Endothelial cell (in vitro differentiated cells): ENCODE data around the gene BEX3. TPM values are rescaled to one million over a fixed set of nuclear protein-coding genes. Genes with fewer than 3 reads are reported as not detected.
"Not testable (repeated sequence)": the region's sequence is repeated elsewhere in the genome, so short reads cannot be mapped to it uniquely, and the experiment has no call there.

Experiments used
- DNase-seq: peaks from one replicate; pipeline ENCODE4 v3.0.0; 2021; ENCODE audit warnings: low spot score
- H3K27ac Mint-ChIP-seq: one replicate; pipeline ENCODE4 v1.8.0; 2021; ENCODE audit warnings: mixed read lengths, inconsistent platforms; ENCODE audit not compliant: unreplicated experiment
- H3K27me3 Mint-ChIP-seq: one replicate; pipeline ENCODE4 v1.8.0; 2021; ENCODE audit warnings: mild to moderate bottlenecking, moderate library complexity, mixed read lengths, inconsistent platforms; ENCODE audit not compliant: unreplicated experiment
- H3K36me3 Mint-ChIP-seq: one replicate; pipeline ENCODE4 v1.8.0; 2021; ENCODE audit warnings: mild to moderate bottlenecking, low read depth, mixed read lengths, inconsistent platforms; ENCODE audit not compliant: unreplicated experiment
- H3K4me1 Mint-ChIP-seq: one replicate; pipeline ENCODE4 v1.8.0; 2021; ENCODE audit warnings: mild to moderate bottlenecking, mixed read lengths, inconsistent platforms; ENCODE audit not compliant: unreplicated experiment
- H3K4me3 Mint-ChIP-seq: one replicate; pipeline ENCODE4 v1.8.0; 2021; ENCODE audit warnings: mild to moderate bottlenecking, mixed read lengths, inconsistent platforms; ENCODE audit not compliant: unreplicated experiment
- H3K9me3 Mint-ChIP-seq: one replicate; pipeline ENCODE4 v1.8.0; 2021; ENCODE audit warnings: mixed read lengths, inconsistent platforms; ENCODE audit not compliant: unreplicated experiment
- total RNA-seq: library from RNA; stranded (reverse); fragmentation: NEBNext Ultra II Directional; extraction: Animal tissue kit (Norgen Biotek cat#: 25700); gene quantifications from one replicate; pipeline ENCODE4 v1.2.1, GENCODE V29; 2021; ENCODE audit not compliant: unreplicated experiment
- TF ChIP-seq, protein P1 (sequence below): fragments of 200-600 bp; sonication (generic); IDR thresholded peaks from one replicate; pipeline ENCODE4 v1.5.0; 2021; ENCODE audit warnings: antibody characterized with exemption; ENCODE audit not compliant: unreplicated experiment

Gene BEX3
- total RNA-seq, 1 donor from 2014 or later = 313 TPM

- H3K4me3 Mint-ChIP-seq = no peak overlapping the region
- H3K9me3 Mint-ChIP-seq = no peaks in the 10 kb centered on the region
- peaks cover 4% of the 10 kb centered on the region for H3K4me1 Mint-ChIP-seq
- peaks cover 5% of the 10 kb centered on the region for H3K27me3 Mint-ChIP-seq
- H3K27ac Mint-ChIP-seq = no peak overlapping the region
- H3K36me3 Mint-ChIP-seq = peaks cover 5% of the 10 kb centered on the region
- no peak for DNase-seq
- TF ChIP-seq, protein P1, sequence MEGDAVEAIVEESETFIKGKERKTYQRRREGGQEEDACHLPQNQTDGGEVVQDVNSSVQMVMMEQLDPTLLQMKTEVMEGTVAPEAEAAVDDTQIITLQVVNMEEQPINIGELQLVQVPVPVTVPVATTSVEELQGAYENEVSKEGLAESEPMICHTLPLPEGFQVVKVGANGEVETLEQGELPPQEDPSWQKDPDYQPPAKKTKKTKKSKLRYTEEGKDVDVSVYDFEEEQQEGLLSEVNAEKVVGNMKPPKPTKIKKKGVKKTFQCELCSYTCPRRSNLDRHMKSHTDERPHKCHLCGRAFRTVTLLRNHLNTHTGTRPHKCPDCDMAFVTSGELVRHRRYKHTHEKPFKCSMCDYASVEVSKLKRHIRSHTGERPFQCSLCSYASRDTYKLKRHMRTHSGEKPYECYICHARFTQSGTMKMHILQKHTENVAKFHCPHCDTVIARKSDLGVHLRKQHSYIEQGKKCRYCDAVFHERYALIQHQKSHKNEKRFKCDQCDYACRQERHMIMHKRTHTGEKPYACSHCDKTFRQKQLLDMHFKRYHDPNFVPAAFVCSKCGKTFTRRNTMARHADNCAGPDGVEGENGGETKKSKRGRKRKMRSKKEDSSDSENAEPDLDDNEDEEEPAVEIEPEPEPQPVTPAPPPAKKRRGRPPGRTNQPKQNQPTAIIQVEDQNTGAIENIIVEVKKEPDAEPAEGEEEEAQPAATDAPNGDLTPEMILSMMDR = no peak
Measured at GRCh38 chrX:103406256-103406655, 29.9 kb downstream of the BEX3 start.

- H3K27ac Mint-ChIP-seq = no peak overlapping the region
- H3K36me3 Mint-ChIP-seq = peaks cover 5% of the 10 kb centered on the region
- peaks cover 4% of the 10 kb centered on the region for H3K4me1 Mint-ChIP-seq
- H3K4me3 Mint-ChIP-seq = no peak overlapping the region
- H3K27me3 Mint-ChIP-seq = peaks cover 5% of the 10 kb centered on the region
- no peaks in the 10 kb centered on the region for H3K9me3 Mint-ChIP-seq
- TF ChIP-seq, protein P1 = no peak
- DNase-seq = no peak
Measured at GRCh38 chrX:103407776-103408175, 31.4 kb downstream of the BEX3 start.

DNA sequence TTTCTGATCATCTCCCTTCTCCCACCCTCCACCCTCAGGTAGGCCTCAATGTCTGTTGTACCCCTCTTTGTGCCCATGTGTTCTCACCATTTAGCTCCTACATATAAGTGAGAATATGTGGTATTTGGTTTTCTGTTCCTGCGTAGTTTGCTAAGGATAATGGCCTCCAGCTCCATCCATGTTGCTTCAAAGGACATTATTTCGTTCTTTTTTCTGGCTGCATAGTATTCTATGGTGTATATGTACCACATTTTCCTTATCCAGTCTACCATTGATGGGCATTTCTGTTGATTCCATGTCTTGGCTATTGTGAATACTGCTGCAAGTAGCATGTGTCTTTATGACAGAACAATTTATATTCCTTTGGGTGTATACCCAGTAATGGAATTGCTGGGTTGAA lies 35.4 kb downstream of the BEX3 start:
- not testable (repeated sequence) for H3K4me1 Mint-ChIP-seq, DNase-seq, H3K27ac Mint-ChIP-seq, H3K9me3 Mint-ChIP-seq, H3K36me3 Mint-ChIP-seq, H3K27me3 Mint-ChIP-seq, H3K4me3 Mint-ChIP-seq

DNA sequence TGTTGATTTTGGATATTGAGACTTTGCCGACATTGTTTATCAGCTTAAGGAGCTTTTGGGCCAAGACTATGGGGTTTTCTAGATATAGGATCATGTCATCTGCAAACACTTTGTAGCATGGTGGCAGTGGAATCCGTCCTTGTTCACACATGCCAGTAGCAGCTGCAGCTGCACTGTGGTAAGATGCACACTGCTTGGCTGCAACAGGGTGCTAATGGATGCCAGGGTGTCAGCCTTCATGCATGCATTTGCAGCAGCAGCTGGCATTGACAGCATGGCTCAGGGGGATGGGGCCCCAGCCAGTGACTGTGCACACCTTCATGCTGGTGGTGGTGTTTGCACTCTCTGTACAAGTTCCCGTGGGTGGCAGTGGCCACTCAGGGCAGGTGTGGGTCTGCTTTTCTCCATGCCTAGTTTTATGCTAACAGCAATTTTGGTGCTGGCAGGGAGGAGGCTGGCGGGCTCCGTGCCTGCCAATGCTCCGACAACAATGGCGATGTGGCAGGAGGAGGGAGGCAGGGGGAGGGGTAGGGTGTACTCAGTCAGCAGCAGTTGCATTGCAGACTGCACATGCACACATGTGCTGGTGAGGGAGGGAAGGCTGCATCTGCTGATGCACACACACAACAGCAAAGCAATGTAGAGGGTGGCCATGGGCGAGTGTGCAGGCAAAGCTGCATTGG lies 37.5 kb downstream of the BEX3 start:
- H3K36me3 Mint-ChIP-seq = peaks cover 5% of the 10 kb centered on the region
- no peak for DNase-seq
- no peak overlapping the region for H3K27ac Mint-ChIP-seq
- H3K9me3 Mint-ChIP-seq = no peaks in the 10 kb centered on the region
- TF ChIP-seq, protein P1 = no peak
- no peak overlapping the region for H3K4me3 Mint-ChIP-seq
- H3K4me1 Mint-ChIP-seq = no peaks in the 10 kb centered on the region
- H3K27me3 Mint-ChIP-seq = no peaks in the 10 kb centered on the region

DNA sequence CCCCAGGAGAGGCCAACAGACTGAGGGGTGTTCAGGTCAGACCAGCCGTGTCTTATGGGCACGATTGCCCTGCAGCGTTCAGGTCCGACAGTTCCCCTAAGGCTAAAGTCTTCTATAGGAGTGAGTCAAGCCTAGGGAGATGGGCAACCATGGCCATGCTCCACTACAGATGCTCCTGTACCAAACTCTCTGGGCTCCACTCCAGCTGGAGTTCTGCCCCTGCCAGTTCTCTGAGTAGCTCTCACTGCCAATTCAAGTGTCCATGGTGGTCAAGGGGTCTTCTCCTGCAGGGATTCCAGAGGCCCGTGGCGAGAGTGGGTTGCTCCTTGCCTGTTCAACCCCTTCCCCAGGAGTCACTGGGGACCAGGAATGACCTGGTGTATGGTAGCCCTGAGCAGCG lies 38.2 kb downstream of the BEX3 start:
- H3K4me3 Mint-ChIP-seq = no peak overlapping the region
- H3K27ac Mint-ChIP-seq = no peak overlapping the region
- TF ChIP-seq, protein P1 = no peak
- no peaks in the 10 kb centered on the region for H3K9me3 Mint-ChIP-seq
- peaks cover 2% of the 10 kb centered on the region for H3K36me3 Mint-ChIP-seq
- no peaks in the 10 kb centered on the region for H3K27me3 Mint-ChIP-seq
- H3K4me1 Mint-ChIP-seq = no peaks in the 10 kb centered on the region
- no peak for DNase-seq
